ENCODE data around the gene NCBP3.

NCBP3 gene

DNA sequence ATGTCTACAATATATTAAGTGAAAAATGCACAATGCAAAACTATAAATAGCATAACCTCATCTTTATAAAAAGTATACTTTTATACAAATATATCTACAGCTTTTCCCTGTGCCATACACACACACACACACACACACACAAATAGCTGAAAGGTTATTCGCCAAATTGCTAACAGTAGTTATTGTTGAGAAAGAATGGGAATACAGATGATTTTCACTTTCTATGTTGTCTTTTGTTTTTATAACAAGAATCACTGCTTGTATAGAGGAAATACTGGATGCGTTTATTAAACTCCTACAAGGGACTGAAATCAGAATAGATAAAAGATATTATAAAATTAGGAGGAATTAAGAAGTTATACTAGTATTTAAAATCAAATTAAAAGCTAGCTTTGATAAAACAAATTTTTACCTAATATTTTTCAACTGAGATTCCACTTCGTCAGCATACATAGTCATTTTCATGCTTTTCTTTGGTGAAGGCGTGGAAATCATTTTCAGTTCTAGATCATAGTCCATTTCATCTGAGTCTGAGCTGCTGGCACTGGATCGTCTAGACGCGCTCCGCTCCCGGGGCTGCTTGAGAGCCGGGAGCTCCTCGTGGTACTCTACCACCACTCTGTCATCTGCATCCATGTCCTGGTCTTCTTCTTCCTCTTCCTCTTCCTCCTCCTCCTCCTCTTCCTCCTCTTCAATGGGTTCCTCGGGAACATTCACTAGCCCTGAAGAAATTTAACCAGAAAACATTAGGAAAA lies 28.0 kb downstream of the NCBP3 start:
- ChIA-PET POLR2A (no interaction called here), CTCF (interaction anchor here (0.8 to 16.8 kb wide), 6 partner anchors 10 to 96 kb away, joined by 3 to 189 read pairs (median 4); no protein-coding TSS in a partner anchor)
- no peak for DNase-seq (ENCODE audit: low read depth, low spot score)
- no peak overlapping the region for H3K4me3 ChIP-seq (ENCODE audit: low read depth, low read length)
- TF ChIP-seq, protein P1, sequence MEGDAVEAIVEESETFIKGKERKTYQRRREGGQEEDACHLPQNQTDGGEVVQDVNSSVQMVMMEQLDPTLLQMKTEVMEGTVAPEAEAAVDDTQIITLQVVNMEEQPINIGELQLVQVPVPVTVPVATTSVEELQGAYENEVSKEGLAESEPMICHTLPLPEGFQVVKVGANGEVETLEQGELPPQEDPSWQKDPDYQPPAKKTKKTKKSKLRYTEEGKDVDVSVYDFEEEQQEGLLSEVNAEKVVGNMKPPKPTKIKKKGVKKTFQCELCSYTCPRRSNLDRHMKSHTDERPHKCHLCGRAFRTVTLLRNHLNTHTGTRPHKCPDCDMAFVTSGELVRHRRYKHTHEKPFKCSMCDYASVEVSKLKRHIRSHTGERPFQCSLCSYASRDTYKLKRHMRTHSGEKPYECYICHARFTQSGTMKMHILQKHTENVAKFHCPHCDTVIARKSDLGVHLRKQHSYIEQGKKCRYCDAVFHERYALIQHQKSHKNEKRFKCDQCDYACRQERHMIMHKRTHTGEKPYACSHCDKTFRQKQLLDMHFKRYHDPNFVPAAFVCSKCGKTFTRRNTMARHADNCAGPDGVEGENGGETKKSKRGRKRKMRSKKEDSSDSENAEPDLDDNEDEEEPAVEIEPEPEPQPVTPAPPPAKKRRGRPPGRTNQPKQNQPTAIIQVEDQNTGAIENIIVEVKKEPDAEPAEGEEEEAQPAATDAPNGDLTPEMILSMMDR (IDR thresholded peaks at IDR 0.05; ENCODE audit: insufficient read depth, low read length, missing control alignments): no peak

DNA sequence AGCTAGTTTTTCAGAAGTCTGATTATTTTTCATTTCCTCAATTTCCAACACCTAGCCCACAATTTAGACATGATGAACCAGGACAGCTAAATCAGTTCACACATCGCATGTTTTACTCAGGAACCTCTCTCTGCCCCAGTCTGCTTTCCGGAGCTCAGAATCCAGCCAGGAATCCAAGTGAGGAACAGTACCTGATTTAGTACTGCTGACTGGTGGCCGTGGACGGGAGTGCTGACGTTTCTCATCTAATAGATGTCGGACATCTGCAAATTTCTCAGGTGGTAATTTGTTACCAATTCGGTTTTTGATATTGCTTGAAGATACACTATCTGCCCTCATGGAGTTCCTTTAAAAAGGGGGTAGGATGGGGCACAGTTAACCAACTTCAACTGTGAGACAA lies 30.1 kb downstream of the NCBP3 start:
- DNase-seq (ENCODE audit: low read depth, low spot score): no peak
- no peak overlapping the region for H3K4me3 ChIP-seq (ENCODE audit: low read depth, low read length)
- ChIA-PET POLR2A (no interaction called here), CTCF (interaction anchor here (0.5 to 16.8 kb wide), 6 partner anchors 9 to 79 kb away, joined by 3 to 189 read pairs (median 4); partner anchors contain the start of gene NCBP3)
- TF ChIP-seq, protein P1 (IDR thresholded peaks at IDR 0.05; ENCODE audit: insufficient read depth, low read length, missing control alignments): no peak

DNA sequence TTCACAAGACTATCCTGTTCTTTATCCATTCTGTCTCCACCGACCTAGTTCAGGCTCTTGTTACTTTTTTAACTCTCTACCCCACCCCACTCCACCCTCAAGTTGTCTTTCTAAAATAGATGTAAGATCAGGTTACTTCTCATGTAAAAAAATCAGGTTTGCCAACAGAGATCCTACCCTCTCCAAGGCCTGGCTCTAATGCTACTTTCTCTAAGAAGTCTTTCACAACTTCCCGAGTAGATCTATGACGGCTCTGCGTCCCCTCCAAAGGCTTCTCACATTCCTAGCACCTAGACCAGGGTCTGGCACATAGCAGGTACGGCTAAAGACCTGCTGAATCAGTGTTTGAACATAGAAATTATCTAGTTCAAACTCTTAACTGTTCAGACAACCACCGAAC lies 30.9 kb downstream of the NCBP3 start:
- no peak for DNase-seq (ENCODE audit: low read depth, low spot score)
- H3K4me3 ChIP-seq (ENCODE audit: low read depth, low read length): no peak overlapping the region
- ChIA-PET CTCF (interaction anchor here (0.7 to 16.8 kb wide), 3 partner anchors 13 to 79 kb away, joined by 3 to 189 read pairs (median 25); partner anchors contain the start of gene NCBP3), POLR2A (no interaction called here)
- TF ChIP-seq, protein P1 (IDR thresholded peaks at IDR 0.05; ENCODE audit: insufficient read depth, low read length, missing control alignments): no peak

DNA sequence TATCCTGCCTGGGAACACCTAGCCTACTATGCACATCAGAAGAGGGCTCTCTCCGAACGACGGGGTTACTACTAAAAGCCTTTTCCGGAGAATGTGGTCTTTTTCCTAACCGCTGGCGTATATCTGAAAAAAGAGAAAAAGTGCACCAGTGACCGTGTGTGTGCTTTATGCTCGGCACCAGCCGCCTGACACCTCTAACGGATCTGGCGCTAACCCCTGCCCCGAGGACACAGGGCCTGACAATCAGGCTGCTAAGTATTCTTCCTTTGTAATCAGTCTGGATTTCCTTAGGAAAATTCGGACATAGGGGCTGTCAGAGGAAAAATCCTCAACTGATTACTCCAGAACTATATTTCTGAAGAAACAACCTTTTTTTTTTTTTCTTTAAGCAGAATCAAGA lies 31.7 kb downstream of the NCBP3 start:
- TF ChIP-seq, protein P1 (IDR thresholded peaks at IDR 0.05; ENCODE audit: insufficient read depth, low read length, missing control alignments): no peak
- ChIA-PET POLR2A (no interaction called here), CTCF (interaction anchor here (3.6 to 16.8 kb wide), 2 partner anchors 13 to 78 kb away, joined by 25 to 189 read pairs; no protein-coding TSS in a partner anchor)
- H3K4me3 ChIP-seq (ENCODE audit: low read depth, low read length): no peak overlapping the region
- no peak for DNase-seq (ENCODE audit: low read depth, low spot score)

DNA sequence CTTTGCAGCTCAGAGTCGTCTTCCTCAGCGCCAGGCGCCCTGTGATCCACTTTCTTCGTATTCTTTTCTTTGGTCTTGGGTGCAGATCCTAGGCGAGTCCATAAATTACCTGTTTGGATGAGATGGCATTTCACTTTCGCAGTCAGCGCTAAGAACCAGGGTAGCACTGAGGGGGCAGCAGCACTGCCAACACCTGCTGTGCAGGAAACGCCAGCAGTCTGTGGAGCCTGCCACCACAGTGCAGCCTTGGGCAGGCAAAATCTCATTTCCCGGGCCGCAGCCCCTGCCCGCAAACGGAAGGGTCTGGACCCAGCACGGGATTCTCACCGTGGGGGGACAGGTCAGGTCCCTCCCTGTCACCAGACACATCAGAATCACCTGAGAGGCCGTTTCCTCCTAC lies 32.9 kb downstream of the NCBP3 start:
- no peak for DNase-seq (ENCODE audit: low read depth, low spot score)
- CTCF ChIA-PET: interaction anchor here (2.3 to 16.8 kb wide), 3 partner anchors 15 to 77 kb away, joined by 9 to 189 read pairs (median 76); partner anchors contain the start of gene NCBP3
- H3K4me3 ChIP-seq (ENCODE audit: low read depth, low read length): no peak overlapping the region
- TF ChIP-seq, protein P1 (IDR thresholded peaks at IDR 0.05; ENCODE audit: insufficient read depth, low read length, missing control alignments): no peak
- POLR2A ChIA-PET: no interaction called here

DNA sequence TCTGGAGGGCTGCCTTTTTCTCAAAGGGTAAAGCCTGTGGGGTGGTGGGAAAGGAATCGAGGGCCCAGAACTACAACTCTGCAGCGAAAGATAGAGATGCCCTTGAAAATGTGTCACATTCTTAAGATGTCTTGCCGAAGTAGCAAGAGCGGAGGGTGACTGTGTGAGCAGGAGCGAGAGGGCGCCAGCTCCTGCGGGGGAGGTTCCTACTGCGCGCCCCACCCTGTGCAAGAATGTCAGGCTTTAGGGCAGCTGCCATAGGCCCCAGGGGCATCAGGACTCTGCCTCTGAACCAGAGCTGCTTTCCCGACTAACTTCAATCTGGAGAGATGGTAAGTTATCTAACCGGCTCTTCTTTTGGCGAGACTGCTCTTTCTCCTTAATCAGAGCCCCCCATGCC lies 33.3 kb downstream of the NCBP3 start:
- TF ChIP-seq, protein P1 (IDR thresholded peaks at IDR 0.05; ENCODE audit: insufficient read depth, low read length, missing control alignments): no peak
- DNase-seq (ENCODE audit: low read depth, low spot score): no peak
- ChIA-PET CTCF (interaction anchor here (1.0 to 16.8 kb wide), 5 partner anchors 15 to 76 kb away, joined by 3 to 189 read pairs (median 9); partner anchors contain the start of gene NCBP3), POLR2A (no interaction called here)
- no peak overlapping the region for H3K4me3 ChIP-seq (ENCODE audit: low read depth, low read length)
